SH-SY5Y (cell line): Measurements from ENCODE around the gene MAP3K12.

ENCODE experiments used
- GATA2 ChIP-seq: IDR thresholded peaks from 2 replicates; pipeline ENCODE4 v1.6.1; 2011; ENCODE audit warnings: mild to moderate bottlenecking, low read depth, low read length
- GATA3 ChIP-seq: IDR thresholded peaks from 2 replicates; pipeline ENCODE4 v1.6.1; 2011; ENCODE audit warnings: low read depth, mild to moderate bottlenecking, low read length, moderate library complexity

MAP3K12 gene

DNA sequence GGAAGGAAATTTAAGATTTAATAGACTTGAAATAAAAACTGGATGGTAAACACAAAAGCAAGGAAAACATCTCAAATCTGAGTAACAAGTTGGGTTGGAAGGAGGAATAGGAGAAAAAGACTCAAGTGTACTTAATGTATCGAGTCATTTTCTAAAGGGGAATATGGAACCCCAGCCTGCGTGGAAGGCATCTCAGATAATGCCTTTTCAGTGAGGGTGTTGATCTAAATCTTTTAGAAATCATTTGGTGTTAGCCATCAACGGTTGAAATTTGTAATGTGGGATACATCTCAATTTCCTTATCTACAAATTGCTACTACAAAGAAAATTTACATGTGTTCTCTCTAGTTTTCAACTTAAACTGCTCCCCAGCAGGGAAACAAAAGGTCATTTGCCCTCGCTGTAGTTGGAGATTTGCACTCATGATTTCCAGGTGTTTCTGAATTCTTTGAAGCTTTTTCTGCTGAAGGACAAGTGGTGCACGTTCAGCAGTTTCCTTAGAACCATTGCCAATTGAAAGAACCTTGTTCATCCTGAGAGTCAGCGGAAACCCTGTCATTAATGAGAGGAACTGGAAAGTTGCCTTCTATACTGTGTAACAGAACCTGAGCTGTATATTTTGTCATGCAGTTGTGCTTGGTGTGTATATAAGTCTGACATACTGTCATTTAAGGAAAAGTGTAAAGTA is 45.2 kb downstream of the MAP3K12 start:
- TF ChIP-seq GATA3 = no peak
- TF ChIP-seq GATA2 = no peak

- TF ChIP-seq GATA2 = no peak
- no peak for TF ChIP-seq GATA3
These were observed 46.8 kb downstream of the MAP3K12 start for GRCh38 chr12:53452159-53453077.

DNA sequence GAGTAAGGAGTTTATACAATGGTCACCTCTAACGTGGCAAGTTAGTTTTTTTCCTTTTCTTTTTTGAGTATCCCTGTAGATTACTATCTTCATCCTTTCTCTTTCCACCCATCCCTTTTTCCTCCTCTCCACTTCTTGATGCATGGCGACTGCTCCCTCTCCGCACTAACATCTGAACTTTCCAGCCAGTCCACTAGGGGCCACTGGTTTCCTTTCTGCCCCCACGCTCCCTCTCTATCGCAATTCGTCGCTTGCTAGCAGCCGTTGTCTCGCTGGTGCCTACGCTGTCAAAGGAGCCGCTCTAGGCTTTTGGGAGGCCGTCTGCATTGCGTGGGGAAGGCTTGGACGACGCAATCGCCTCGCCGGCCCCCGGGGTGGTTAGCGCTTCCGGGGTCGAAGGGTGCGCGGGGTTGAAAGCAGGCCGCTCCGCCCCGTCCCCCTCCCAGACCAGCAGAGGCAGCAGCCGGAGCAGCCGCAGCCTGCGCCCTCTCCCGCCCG is 47.5 kb downstream of the MAP3K12 start, which contains the start of gene PCBP2:
PCBP2 (plus strand) TSS at position 442 of the 498 bp plus-strand sequence. CDS start 2,699 bp downstream, outside the sequence.
- peak; percentile 65 for TF ChIP-seq GATA2
- TF ChIP-seq GATA3 = no peak

DNA sequence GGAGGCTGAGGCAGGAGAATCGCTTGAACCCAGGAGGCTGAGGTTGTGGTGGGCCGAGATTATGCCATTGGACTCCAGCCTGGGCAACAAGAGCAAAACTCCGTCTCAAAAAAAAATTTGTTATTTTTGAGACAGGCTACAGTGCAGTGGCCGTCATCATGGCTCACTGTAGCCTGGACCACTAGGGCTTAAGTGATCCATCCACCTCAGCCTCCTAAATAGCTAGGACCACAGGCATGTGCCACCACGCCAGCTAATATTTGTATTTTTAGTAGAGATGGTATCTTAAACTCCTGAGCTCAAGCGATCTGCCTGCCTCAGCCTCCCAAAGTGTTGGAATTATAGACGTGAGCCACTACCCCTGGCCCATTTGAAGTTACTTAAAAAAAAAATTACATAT is 48.3 kb downstream of the MAP3K12 start:
- TF ChIP-seq GATA2 = no peak
- no peak for TF ChIP-seq GATA3

- TF ChIP-seq GATA3 (no peak), GATA2 (no peak)
These were observed 55.3 kb downstream of the MAP3K12 start for GRCh38 chr12:53443955-53444354.

GRCh38 chr12:53441040-53441833 is 58.0 kb downstream of the MAP3K12 start, which contains the start of gene PRR13:
TSS of gene PRR13 (plus strand) at chr12:53441734. CDS start at chr12:53442715, 981 bp downstream.
- TF ChIP-seq GATA2 (no peak), GATA3 (no peak)

DNA sequence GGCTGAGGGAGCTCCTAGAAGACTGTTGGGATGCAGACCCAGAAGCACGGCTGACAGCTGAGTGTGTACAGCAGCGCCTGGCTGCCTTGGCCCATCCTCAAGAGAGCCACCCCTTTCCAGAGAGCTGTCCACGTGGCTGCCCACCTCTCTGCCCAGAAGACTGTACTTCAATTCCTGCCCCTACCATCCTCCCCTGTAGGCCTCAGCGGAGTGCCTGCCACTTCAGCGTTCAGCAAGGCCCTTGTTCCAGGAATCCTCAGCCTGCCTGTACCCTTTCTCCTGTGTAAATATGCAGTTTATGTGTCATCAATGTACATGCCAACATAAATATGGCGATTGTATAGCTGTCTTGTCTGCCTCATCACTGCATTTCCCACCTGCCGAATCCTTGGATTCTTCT is 68.1 kb downstream of the MAP3K12 start:
- TF ChIP-seq GATA2 = no peak

DNA sequence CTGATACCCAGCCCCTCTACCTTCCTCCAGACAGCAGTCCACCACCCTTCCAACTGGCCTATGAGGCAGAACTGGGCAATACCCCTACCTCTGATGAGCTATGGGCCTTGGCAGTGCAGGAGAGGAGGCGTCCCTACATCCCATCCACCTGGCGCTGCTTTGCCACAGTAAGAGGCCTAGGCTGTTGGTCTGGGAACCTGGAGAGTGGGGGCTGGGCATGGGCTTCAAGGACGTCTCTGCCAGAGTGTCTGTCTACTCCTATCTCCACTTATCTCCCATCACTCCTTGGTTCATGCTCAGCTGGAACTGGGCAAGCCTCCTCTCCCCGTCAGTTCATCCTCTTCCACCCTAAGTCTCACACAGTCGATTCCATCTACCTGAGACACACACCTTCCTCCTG is 69.1 kb downstream of the MAP3K12 start:
- no peak for TF ChIP-seq GATA3
- TF ChIP-seq GATA2 = no peak
